GM10847 (cell line): ENCODE data around the gene MIS18BP1.
A peak's percentile ranks its signal among the peaks of the same experiment; 100 is the strongest.

ENCODE experiments used
- POLR2A ChIP-seq: IDR thresholded peaks from 2 replicates; pipeline ENCODE4 v1.6.1; 2011; ENCODE audit not compliant: insufficient read length; ENCODE audit errors: extremely low read depth

MIS18BP1 gene

GRCh38 chr14:45253070-45253753 is at the start of gene MIS18BP1:
Gene MIS18BP1 (minus strand): TSS chr14:45253202. CDS start chr14:45247286, 5,916 bp downstream.
- peak; percentile 62 for TF ChIP-seq POLR2A

GRCh38 chr14:45298423-45299117 is 45.6 kb upstream of the MIS18BP1 start:
- TF ChIP-seq POLR2A, result no peak

- no peak for TF ChIP-seq POLR2A
Observed at GRCh38 chr14:45290547-45290946, 37.5 kb upstream of the MIS18BP1 start.

GRCh38 chr14:45287610-45288009 is 34.6 kb upstream of the MIS18BP1 start:
- no peak for TF ChIP-seq POLR2A

- TF ChIP-seq POLR2A, result no peak
Observed at GRCh38 chr14:45284802-45285201, 31.8 kb upstream of the MIS18BP1 start.

GRCh38 chr14:45271858-45272537 is 19.0 kb upstream of the MIS18BP1 start:
- no peak for TF ChIP-seq POLR2A

GRCh38 chr14:45270031-45270430 is 17.0 kb upstream of the MIS18BP1 start:
- TF ChIP-seq POLR2A, result no peak

GRCh38 chr14:45267071-45267470 is 14.1 kb upstream of the MIS18BP1 start:
- no peak for TF ChIP-seq POLR2A

GRCh38 chr14:45262637-45263036 is 9.6 kb upstream of the MIS18BP1 start:
- TF ChIP-seq POLR2A, result no peak

GRCh38 chr14:45261209-45261608 is 8.2 kb upstream of the MIS18BP1 start:
- no peak for TF ChIP-seq POLR2A

- TF ChIP-seq POLR2A, result no peak
Observed at GRCh38 chr14:45258805-45259204, 5.8 kb upstream of the MIS18BP1 start.

- TF ChIP-seq POLR2A, result no peak
Observed at GRCh38 chr14:45258073-45258472, 5.1 kb upstream of the MIS18BP1 start.

- TF ChIP-seq POLR2A, result no peak
Observed at GRCh38 chr14:45254771-45255170, 1.8 kb upstream of the MIS18BP1 start.

GRCh38 chr14:45253754-45254310 is 830 bp upstream of the MIS18BP1 start:
- no peak for TF ChIP-seq POLR2A

- no peak for TF ChIP-seq POLR2A
Observed at GRCh38 chr14:45252366-45253069, 484 bp downstream of the MIS18BP1 start.
